Natural killer cell (primary cell): Measurements from ENCODE around the gene NKX1-1. TPM values are rescaled to one million over a fixed set of nuclear protein-coding genes. Genes with fewer than 3 reads are reported as not detected.
A peak's percentile ranks its signal among the peaks of the same experiment; 100 is the strongest.

Source experiments
- ATAC-seq, 3 donors: fragments of 150-1000 bp in 2 of 3; fragments of 200-7000 bp in 1 of 3; cut with Tn5 transposase; 1 replicate in 1 of 3; 2 replicates in 2 of 3; pipeline ENCODE4 v1.10.0; 2021; ENCODE audit warnings: mild to moderate bottlenecking in 2 of 3, moderate library complexity in 2 of 3
- DNase-seq, 2 donors: peaks; one replicate each; pipeline versions ENCODE4 v3.0.0 to v3.0.0-alpha.2; 2013 to 2021; ENCODE audit warnings: mixed read lengths in 1 of 2
- H3K27ac ChIP-seq: one replicate; pipeline ENCODE4 v1.5.1; 2013; ENCODE audit warnings: mild to moderate bottlenecking, low read length
- H3K27me3 ChIP-seq: one replicate; pipeline ENCODE4 v1.6.1; 2013; ENCODE audit warnings: low read length; ENCODE audit not compliant: control insufficient read depth, insufficient read depth
- H3K36me3 ChIP-seq: one replicate; pipeline ENCODE4 v1.6.1; 2013; ENCODE audit warnings: low read length; ENCODE audit not compliant: control insufficient read depth, insufficient read depth
- H3K4me1 ChIP-seq: one replicate; pipeline ENCODE4 v1.6.1; 2013; ENCODE audit warnings: low read length; ENCODE audit not compliant: control insufficient read depth, insufficient read depth
- H3K4me3 ChIP-seq: one replicate; pipeline ENCODE4 v1.5.1; 2013; ENCODE audit warnings: low read length
- H3K9me3 ChIP-seq: one replicate; pipeline ENCODE4 v1.6.1; 2013; ENCODE audit warnings: low read length; ENCODE audit not compliant: control insufficient read depth, insufficient read depth
- H3K27ac Mint-ChIP-seq, 2 donors: one replicate each; pipeline ENCODE4 v1.8.0; 2022; ENCODE audit warnings: mild to moderate bottlenecking in 2 of 2, mixed read lengths in 2 of 2, moderate library complexity in 1 of 2
- H3K27me3 Mint-ChIP-seq, 2 donors: one replicate each; pipeline ENCODE4 v1.8.0; 2022; ENCODE audit warnings: low read depth in 2 of 2, mixed read lengths in 2 of 2
- H3K36me3 Mint-ChIP-seq: one replicate; pipeline ENCODE4 v1.8.0; 2022; ENCODE audit warnings: mixed read lengths
- H3K4me1 Mint-ChIP-seq, 2 donors: one replicate each; pipeline ENCODE4 v1.8.0; 2022; ENCODE audit warnings: mixed read lengths in 2 of 2
- H3K4me3 Mint-ChIP-seq: one replicate; pipeline ENCODE4 v1.8.0; 2022; ENCODE audit warnings: mild to moderate bottlenecking, moderate library complexity, mixed read lengths
- H3K9me3 Mint-ChIP-seq, 2 donors: one replicate each; pipeline ENCODE4 v1.8.0; 2022; ENCODE audit warnings: mixed read lengths in 2 of 2
- CTCF ChIP-seq: fragments of 200-600 bp; IDR thresholded peaks from one replicate; pipeline ENCODE4 v1.8.0; 2022; ENCODE audit warnings: antibody characterized with exemption
- WGBS: methylation state at CpG from one replicate; pipeline ENCODE4 v1.1.7; 2013; ENCODE audit warnings: missing lambda C conversion rate; ENCODE audit not compliant: insufficient coverage; 5-methylcytosine and 5-hydroxymethylcytosine counted together
- intact Hi-C: fragments of 100-400 bp; cut with micrococcal nuclease; formaldehyde crosslinking; loops from one replicate; pipeline ENCODE4 v1.14.2; 2022
- total RNA-seq, 4 donors: library from RNA; stranded (reverse); fragments of 120-200 nt in 1 of 4; gene quantifications; one replicate each; pipeline versions ENCODE4 v1.2.3 to v1.2.4, GENCODE V29; 2013 to 2022

Gene NKX1-1
- total RNA-seq, 3 donors from 2014 or later (not counting 1 experiment from before 2014, with no cell fraction given) = not detected

DNA sequence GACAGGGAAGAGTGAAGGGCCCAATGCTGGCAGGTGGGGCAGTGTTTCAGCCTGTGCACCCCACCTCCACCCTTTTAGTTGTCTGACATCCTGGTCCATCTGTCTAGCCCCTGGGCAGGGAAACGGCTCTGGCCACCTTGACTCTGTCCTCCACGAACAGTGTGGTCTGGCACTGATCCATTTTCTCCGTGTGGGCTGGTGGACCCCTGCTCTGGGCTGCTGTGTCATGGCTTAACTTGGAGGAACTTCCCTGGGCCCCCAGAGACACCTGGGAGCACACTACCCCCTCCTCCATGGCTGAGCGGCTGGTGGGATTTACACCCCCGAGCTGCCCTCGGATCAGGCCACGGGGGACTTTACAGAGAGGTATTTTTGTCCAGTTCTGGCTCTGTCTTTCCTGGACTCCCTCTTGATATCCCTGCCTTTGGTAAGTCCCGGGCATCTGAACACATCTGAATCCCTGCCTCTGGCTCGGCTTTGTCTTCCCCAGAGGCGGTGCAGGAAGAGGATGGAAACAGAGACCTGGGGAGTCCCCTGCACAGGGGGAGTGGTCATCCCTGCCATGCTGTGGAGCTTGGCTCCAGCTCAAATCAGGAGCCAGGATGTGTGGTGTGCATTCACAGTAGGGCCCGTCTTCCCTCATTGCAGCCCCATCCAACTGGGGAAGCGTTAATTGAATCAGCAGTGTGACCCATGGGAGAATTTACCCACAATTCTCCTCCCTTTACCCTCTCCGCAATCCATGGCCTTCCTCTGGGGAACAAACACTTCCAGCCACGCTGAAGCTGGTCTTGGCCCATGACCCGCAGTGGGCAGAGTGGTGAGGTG lies 6.3 kb upstream of the NKX1-1 start:
- Mint-ChIP-seq H3K36me3 (no peaks in the 10 kb centered on the region), H3K9me3 (no peaks in the 10 kb centered on the region), H3K4me3 (no peak overlapping the region), H3K4me1 (peaks cover 0 to 4% of the 10 kb centered on the region in 2 donors), H3K27ac (no peak overlapping the region), H3K27me3 (peaks cover 17 to 46% of the 10 kb centered on the region in 2 donors)
- no peaks in the 10 kb centered on the region for H3K36me3 ChIP-seq
- no peak overlapping the region for H3K4me3 ChIP-seq
- WGBS = 69% methylated on average over 15 of the region's 15 CpGs
- TF ChIP-seq CTCF = no peak
- DNase-seq = no peak
- H3K4me1 ChIP-seq = no peaks in the 10 kb centered on the region
- peaks cover 24% of the 10 kb centered on the region for H3K27me3 ChIP-seq
- H3K9me3 ChIP-seq = no peaks in the 10 kb centered on the region
- no peak overlapping the region for H3K27ac ChIP-seq
- intact Hi-C loops = no loop called here
- no peak for ATAC-seq

DNA sequence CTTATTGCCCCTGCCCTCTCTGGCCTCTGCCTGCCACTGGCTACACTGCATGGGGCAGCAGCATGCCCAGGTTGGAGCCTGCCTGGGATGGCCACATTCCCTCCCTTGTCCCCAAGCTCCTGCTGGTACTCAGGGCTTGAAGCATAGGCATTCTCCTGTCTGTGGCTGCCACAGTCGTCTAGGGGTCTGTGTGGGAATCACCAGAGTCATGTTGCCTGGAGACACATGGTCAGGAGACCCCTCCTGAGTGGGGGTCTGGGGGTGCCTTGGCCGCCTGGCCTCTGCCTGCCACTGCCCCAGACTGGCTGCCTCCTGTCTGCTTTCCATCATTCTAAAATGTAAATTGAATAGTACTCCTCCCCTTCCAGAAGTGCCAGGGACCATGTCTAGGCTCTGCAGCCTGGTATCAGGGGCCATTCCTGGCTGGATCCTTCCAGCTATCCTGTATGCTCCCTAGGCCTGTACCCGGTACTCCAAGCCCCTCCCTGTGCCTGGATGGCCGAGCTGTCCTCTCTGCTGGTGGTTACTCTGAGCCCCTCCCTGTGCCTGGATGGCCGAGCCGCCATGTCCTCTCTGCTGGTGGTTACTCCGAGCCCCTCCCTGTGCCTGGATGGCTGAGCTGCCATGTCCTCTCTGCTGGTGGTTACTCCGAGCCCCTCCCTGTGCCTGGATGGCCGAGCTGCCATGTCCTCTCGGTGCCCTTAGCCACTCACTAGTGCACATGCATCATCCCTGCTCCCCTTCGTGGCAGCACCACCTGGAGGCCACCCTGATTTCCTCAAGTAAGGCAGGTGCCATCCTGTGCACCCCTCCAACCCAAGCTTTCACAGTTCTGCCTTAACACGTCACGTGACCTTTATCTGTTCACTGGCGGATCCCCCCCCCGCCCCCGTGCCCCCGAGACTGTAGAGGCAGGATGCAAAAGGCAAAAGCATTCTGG lies 5.5 kb upstream of the NKX1-1 start:
- Mint-ChIP-seq H3K27me3 (peaks cover 15 to 51% of the 10 kb centered on the region in 2 donors), H3K9me3 (no peaks in the 10 kb centered on the region), H3K27ac (no peak overlapping the region), H3K4me1 (peaks cover 0 to 4% of the 10 kb centered on the region in 2 donors), H3K36me3 (no peaks in the 10 kb centered on the region), H3K4me3 (no peak overlapping the region)
- WGBS = 55% methylated on average over 14 of the region's 17 CpGs
- no peak overlapping the region for H3K27ac ChIP-seq
- no peaks in the 10 kb centered on the region for H3K36me3 ChIP-seq
- no peak overlapping the region for H3K4me3 ChIP-seq
- no peaks in the 10 kb centered on the region for H3K4me1 ChIP-seq
- ATAC-seq = no peak
- DNase-seq = no peak
- intact Hi-C loops = no loop called here
- H3K27me3 ChIP-seq = peaks cover 31% of the 10 kb centered on the region
- no peaks in the 10 kb centered on the region for H3K9me3 ChIP-seq
- no peak for TF ChIP-seq CTCF

DNA sequence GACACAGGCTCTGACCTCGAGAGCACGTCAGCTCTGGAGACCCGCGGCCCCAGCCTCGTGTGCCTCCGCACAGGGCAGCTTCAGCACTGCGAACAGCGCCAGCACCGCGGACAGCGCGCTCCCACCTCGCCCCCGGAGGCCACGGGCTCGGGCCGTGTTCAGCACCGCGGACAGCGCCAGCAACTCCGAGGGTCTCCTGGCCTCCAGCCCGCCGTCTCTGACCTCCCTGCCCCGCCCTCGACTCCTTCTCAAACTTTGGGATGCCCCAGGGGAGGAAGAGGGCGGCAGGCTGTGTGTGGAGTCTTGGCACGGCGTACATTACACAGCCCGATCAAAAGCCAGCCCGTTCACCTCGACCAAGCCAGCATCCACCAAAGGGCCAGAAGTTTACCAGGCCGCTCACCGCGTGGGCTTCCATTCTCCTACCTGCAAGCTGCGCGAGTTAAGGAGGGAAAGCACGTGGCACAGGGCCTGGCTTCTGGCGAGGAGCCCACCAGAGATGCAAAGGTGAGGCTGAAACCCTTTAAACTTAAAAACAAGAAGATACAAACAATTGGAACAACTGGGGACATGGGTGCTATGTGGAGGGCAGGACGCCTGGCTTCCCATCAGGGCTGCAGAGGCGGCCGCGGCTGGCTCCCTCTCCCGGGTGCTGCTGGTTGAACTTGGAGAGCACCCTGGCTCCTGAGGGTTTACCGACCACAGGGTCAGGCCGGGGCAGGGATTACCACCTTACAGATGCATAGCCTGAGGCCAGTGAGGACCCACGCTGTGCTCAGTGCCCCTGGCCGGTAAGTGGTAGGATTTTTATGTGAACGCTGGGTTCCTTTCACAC lies 4.5 kb upstream of the NKX1-1 start:
- no peak overlapping the region for H3K27ac ChIP-seq
- WGBS = 25% methylated on average over 48 of the region's 48 CpGs
- H3K27me3 ChIP-seq = peaks cover 31% of the 10 kb centered on the region
- Mint-ChIP-seq H3K27ac (no peak overlapping the region), H3K36me3 (no peaks in the 10 kb centered on the region), H3K9me3 (no peaks in the 10 kb centered on the region), H3K4me3 (no peak overlapping the region), H3K4me1 (peaks cover 0 to 4% of the 10 kb centered on the region in 2 donors), H3K27me3 (peaks cover 10 to 45% of the 10 kb centered on the region in 2 donors)
- H3K4me3 ChIP-seq = no peak overlapping the region
- no peaks in the 10 kb centered on the region for H3K9me3 ChIP-seq
- no peak for TF ChIP-seq CTCF
- H3K4me1 ChIP-seq = no peaks in the 10 kb centered on the region
- H3K36me3 ChIP-seq = no peaks in the 10 kb centered on the region
- intact Hi-C loops = no loop called here
- ATAC-seq (peak; percentile 66 to 87 (median 73)), DNase-seq (peak; percentile 44 to 64)
